PFSK-1 (cell line): ENCODE data around the gene CMBL.

Experiments used
- FOXP2 ChIP-seq: optimal IDR thresholded peaks from 2 replicates; pipeline ENCODE3; 2011; ENCODE audit warnings: borderline replicate concordance, control low read depth, inconsistent platforms; ENCODE audit not compliant: insufficient read depth; ENCODE audit errors: extremely low read length, extremely low read depth
- POLR2AphosphoS5 ChIP-seq: IDR thresholded peaks from 2 replicates; pipeline ENCODE4 v1.6.1; 2012; ENCODE audit warnings: low read depth, mild to moderate bottlenecking, control low read depth, low read length, moderate library complexity
- REST ChIP-seq, 2 experiments: IDR thresholded peaks; 2 replicates each; pipeline versions ENCODE4 v1.6.1 to v1.8.0; 2011 to 2012; ENCODE audit warnings: low read depth in 2 of 2, low read length in 2 of 2, control low read depth in 1 of 2, inconsistent platforms in 1 of 2, mild to moderate bottlenecking in 1 of 2, moderate library complexity in 1 of 2; ENCODE audit not compliant: insufficient read depth in 1 of 2
- SIN3A ChIP-seq: IDR thresholded peaks from 2 replicates; pipeline ENCODE4 v1.6.1; 2012; ENCODE audit warnings: mild to moderate bottlenecking, low read length, moderate library complexity, borderline replicate concordance; ENCODE audit not compliant: insufficient read depth
- TAF1 ChIP-seq: IDR thresholded peaks from 2 replicates; pipeline ENCODE4 v1.6.1; 2012; ENCODE audit warnings: low read length, control low read depth, borderline replicate concordance; ENCODE audit not compliant: insufficient read depth

- TF ChIP-seq TAF1 (no peak), REST (IDR thresholded peaks at IDR 0.05; ENCODE audit: insufficient read depth in 1 of 2, low read depth in 2 of 2, low read length in 2 of 2) (no peak), POLR2AphosphoS5 (no peak), FOXP2 (no peak), SIN3A (no peak)
Observed at GRCh38 chr5:10333154-10334006, 25.7 kb upstream of the CMBL start.
